ENCODE results near the gene C2CD2L.
"Not testable (repeated sequence)": the region's sequence is repeated elsewhere in the genome, so short reads cannot be mapped to it uniquely, and the experiment has no call there.

C2CD2L gene

DNA sequence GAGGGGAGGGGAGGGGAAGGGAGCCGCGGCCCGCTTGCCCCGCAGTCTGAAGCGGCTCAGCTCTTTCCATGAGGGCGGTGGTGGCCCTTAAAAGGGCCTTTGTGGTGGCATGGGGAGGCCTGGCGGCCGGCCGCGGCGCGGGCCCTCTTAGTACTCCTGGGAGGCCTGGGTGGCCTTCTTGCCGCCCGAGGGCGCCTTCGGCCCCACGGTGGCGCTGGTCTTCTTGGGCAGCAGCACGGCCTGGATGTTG lies 12.4 kb upstream of the C2CD2L start:
- Histone ChIP-seq H3K27ac (peak overlapping the region; percentile 97), H3K4me3 (peak overlapping the region; percentile 92)
- peak; percentile 58 for TF ChIP-seq CTCF (IDR thresholded peaks at IDR 0.05)
- DNase-seq (ENCODE audit: low spot score): peak; percentile 93

DNA sequence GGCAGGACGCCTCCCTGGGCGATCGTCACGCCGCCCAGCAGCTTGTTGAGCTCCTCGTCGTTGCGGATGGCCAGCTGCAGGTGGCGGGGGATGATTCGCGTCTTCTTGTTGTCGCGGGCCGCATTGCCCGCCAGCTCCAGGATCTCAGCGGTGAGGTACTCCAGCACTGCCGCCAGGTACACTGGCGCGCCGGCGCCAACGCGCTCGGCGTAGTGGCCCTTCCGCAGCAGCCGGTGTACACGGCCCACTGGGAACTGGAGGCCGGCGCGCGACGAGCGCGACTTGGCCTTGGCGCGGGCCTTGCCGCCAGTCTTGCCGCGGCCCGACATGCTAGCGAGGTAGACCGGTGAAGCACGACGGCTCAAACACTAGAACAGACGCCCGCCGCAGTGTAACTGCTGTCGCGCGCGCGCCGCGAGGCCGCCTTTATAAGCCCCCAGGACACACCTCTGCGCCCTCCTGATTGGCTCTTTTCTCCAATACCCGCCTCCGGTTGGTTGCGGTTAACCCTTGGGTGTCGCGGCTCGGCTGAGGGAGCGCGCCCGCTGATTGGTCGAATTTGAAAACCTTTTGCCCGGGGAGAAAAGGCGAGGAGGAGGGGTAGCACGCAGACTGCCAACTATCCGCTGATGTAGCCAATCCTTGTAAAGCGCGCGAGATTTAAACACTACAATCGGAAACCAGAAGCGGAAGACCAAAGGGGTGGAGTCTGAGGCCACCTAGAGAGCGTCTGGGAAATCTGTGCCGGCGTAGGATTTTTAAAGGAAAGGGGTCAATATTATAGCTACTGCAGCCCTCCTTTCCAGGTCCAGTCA lies 11.9 kb upstream of the C2CD2L start:
- peak; percentile 100 for DNase-seq (ENCODE audit: low spot score)
- TF ChIP-seq CTCF (IDR thresholded peaks at IDR 0.05): peak; percentile 11
- Histone ChIP-seq H3K4me3 (peak overlapping the region; percentile 92), H3K27ac (peak overlapping the region; percentile 97)

DNA sequence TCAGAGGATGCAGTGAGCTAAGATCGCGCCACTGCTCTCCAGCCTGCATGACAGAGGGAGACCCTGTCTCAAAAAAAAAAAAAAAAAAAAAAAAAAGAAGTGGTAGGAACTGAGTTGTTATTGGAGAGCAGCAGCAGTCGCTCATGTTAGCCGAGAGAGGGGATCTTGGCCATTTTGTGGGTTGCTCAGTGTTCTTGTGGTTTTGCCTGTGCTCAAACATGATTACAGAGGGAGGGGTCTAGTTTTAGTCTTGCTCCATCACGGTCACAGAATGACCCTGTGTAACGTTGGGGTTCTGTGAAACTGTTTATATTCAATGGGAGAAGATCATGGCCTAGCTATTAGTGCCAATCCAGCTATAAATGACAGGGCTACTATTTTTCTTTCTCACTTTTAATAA lies 7.4 kb upstream of the C2CD2L start:
- no peak for DNase-seq (ENCODE audit: low spot score)
- no peak for TF ChIP-seq CTCF (IDR thresholded peaks at IDR 0.05)
- Histone ChIP-seq H3K27ac (no peak overlapping the region), H3K4me3 (no peak overlapping the region)

DNA sequence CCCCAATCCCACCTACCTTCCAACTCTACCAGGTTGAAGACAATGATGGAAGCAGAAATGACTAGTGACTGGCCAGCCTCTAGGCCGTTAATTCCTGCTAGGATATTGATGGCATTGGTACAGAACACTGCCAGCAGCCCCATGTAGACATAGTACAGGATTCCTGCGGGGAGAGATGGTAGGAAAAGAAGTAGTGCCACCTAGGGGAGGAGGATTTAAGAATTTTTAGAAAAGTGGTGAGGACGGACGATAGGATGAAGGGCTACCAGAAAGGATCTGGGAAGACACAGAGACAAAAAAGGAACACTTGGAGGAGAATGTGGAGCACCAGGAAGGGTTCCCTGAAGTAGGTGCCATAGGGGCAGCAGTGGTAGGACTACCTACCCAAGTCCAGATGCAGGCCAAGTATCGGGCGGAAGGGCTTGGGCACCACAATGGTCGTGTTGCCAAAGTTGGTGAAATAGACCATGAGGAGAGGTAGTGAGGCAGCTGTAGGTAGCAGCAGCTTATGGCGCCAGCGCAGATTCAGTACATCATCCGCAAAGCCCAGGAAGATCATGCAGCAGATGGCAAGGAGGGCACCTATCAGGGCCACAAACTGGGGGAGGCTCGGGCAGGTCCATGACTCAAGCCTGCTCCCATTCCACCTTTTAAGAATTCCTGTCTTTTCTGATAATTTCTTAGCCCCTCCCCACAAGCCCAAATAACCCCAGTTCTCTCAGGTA lies 6.7 kb upstream of the C2CD2L start:
- Histone ChIP-seq H3K4me3 (peak overlapping the region; percentile 77), H3K27ac (no peak overlapping the region)
- no peak for TF ChIP-seq CTCF (IDR thresholded peaks at IDR 0.05)
- DNase-seq (ENCODE audit: low spot score): no peak

GRCh38 chr11:119100994-119101758 lies 6.0 kb upstream of the C2CD2L start:
- TF ChIP-seq CTCF (IDR thresholded peaks at IDR 0.05): no peak
- peak overlapping the region; percentile 77 for H3K4me3 ChIP-seq
- DNase-seq (ENCODE audit: low spot score): peak; percentile 87
- H3K27ac ChIP-seq: peak overlapping the region; percentile 79 to 97

GRCh38 chr11:119101759-119102423 lies 5.3 kb upstream of the C2CD2L start, which contains the start of gene DPAGT1:
Gene DPAGT1, minus strand, starts transcription at chr11:119101853. Its CDS starts 198 bp downstream, at chr11:119101655.
- Histone ChIP-seq H3K4me3 (peak within 1 kb of the TSS; percentile 77), H3K27ac (peak within 1 kb of the TSS; percentile 79 to 97)
- TF ChIP-seq CTCF (IDR thresholded peaks at IDR 0.05): no peak
- peak; percentile 96 for DNase-seq (ENCODE audit: low spot score)

DNA sequence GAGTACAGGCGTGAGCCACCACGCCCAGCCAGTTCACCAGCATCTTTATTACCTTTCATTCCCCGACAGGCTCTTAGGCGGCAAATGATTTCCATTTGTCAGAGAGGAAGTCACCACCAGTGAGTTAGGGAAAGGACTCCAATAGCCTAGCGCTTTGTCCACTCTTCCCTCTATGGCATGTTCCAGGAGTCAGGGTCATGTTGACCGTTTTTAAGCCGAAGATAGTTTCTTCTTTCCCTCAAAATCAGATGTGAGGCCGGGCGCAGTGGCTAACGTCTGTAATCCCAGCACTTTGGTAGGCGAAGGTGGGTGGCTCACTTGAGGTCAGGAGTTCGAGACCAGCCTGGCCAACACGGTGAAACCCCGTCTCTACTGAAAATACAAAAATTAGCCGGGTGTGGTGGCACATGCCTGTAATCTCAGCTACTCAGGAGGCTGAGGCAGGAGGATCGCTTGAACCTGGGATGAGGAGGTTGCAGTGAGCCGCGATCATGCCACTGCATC lies 3.9 kb upstream of the C2CD2L start:
- DNase-seq (ENCODE audit: low spot score): not testable (repeated sequence)
- peak overlapping the region; percentile 77 for H3K4me3 ChIP-seq

More for the DNA sequence above, 3.9 kb upstream of the C2CD2L start:
- peak overlapping the region; percentile 79 to 97 for H3K27ac ChIP-seq

Measured in coronary artery (tissue), 2 donors.